ENCODE results near the gene VPS35L. TPM values are rescaled to one million over a fixed set of nuclear protein-coding genes. Genes with fewer than 3 reads are reported as not detected.

Gene VPS35L
- total and polyA plus RNA-seq, 2 experiments from 2014 or later, result 47.5 to 52.8 TPM

DNA sequence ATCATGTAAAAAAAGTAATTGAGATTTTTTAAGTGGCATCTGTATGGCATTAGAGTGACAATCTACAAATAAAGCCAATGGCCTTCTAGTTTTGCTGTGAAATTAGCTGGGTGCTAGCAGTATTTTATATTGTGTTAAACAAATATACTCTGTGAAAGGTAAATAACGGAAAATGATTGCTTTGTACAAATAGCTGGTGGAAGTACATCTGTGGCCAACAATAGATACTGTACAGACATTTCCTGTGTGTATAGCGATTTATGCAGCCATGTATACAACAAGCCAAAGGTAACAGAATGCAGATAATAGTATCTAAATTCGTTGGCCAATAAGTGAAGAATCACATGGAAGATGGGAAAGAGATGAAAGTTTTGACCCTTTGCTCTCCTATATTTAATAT lies 189.2 kb downstream of the VPS35L start:
- H4K20me1 ChIP-seq (ENCODE audit: insufficient read depth, poor library complexity, severe bottlenecking), result no peaks in the 10 kb centered on the region
- no peaks in the 10 kb centered on the region for H3K9me2 ChIP-seq (replicated peaks; ENCODE audit: insufficient read depth)
- no peaks in the 10 kb centered on the region for H3K79me2 ChIP-seq
- no peaks in the 10 kb centered on the region for H3K9me3 ChIP-seq (ENCODE audit: low read depth)
- 61% methylated on average over 3 of the region's 3 CpGs for WGBS (ENCODE audit: low lambda C conversion rate, missing lambda C conversion rate)
- peaks cover 32% of the 10 kb centered on the region for H3K4me1 ChIP-seq (ENCODE audit: insufficient read depth)
- no peak overlapping the region for H3K27ac ChIP-seq
- no peak overlapping the region for H2AFZ ChIP-seq
- TF ChIP-seq, protein P1, sequence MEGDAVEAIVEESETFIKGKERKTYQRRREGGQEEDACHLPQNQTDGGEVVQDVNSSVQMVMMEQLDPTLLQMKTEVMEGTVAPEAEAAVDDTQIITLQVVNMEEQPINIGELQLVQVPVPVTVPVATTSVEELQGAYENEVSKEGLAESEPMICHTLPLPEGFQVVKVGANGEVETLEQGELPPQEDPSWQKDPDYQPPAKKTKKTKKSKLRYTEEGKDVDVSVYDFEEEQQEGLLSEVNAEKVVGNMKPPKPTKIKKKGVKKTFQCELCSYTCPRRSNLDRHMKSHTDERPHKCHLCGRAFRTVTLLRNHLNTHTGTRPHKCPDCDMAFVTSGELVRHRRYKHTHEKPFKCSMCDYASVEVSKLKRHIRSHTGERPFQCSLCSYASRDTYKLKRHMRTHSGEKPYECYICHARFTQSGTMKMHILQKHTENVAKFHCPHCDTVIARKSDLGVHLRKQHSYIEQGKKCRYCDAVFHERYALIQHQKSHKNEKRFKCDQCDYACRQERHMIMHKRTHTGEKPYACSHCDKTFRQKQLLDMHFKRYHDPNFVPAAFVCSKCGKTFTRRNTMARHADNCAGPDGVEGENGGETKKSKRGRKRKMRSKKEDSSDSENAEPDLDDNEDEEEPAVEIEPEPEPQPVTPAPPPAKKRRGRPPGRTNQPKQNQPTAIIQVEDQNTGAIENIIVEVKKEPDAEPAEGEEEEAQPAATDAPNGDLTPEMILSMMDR (IDR thresholded peaks at IDR 0.05; ENCODE audit: poor library complexity), result no peak
- no peak for TF ChIP-seq EZH2 (IDR thresholded peaks at IDR 0.05; ENCODE audit: borderline replicate concordance)
- no peak for TF ChIP-seq EZH2phosphoT487 (IDR thresholded peaks at IDR 0.05; ENCODE audit: low read depth, severe bottlenecking, unreplicated experiment)
- H3K36me3 ChIP-seq (replicated peaks; ENCODE audit: insufficient read depth, low read depth), result no peaks in the 10 kb centered on the region
- H3K4me2 ChIP-seq, result no peak overlapping the region
- no peak for DNase-seq (ENCODE audit: low spot score)
- H3K4me3 ChIP-seq, result no peak overlapping the region
- H3K27me3 ChIP-seq, result no peaks in the 10 kb centered on the region

DNA sequence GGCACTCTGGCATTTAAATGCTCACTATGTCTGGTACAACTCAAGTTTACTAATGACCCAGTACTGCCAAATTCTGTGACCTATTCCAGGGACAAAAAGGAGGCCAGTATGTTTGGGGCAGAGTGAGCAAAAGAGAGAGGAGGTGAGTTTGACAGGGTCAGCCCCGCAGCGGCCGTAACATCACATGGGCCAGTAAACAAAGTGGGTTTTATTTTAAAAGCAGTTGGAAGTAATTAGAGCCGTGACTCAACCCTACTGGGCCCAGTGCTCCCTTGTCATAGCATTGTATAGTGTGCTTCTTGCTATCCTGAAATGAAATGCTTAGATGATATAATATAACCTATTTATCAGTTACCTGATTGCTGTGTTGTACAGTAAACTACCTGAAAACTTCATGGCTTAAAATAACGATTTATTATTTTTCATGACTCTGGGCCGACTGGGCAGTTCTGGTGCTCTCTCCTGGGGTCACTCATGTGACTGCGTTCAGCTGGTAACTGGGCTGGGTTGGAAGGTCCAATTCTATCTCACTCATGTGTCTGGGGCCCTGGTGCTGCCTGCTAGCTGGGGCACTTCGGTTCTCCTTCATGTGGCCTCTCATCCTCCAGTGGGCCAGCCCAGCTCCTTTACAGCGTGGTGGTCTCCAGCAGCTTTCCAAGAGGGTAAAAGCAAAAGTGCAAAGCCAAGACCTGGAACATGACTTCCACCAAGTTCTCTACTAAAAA lies 189.9 kb downstream of the VPS35L start:
- Histone ChIP-seq H3K4me1 (ENCODE audit: insufficient read depth) (peaks cover 32% of the 10 kb centered on the region), H3K79me2 (no peaks in the 10 kb centered on the region), H3K36me3 (replicated peaks; ENCODE audit: insufficient read depth, low read depth) (no peaks in the 10 kb centered on the region), H3K9me2 (replicated peaks; ENCODE audit: insufficient read depth) (no peaks in the 10 kb centered on the region), H2AFZ (no peak overlapping the region), H3K4me2 (no peak overlapping the region), H3K27me3 (no peaks in the 10 kb centered on the region), H4K20me1 (ENCODE audit: insufficient read depth, poor library complexity, severe bottlenecking) (no peaks in the 10 kb centered on the region), H3K4me3 (no peak overlapping the region), H3K27ac (peak overlapping the region; percentile 7), H3K9me3 (ENCODE audit: low read depth) (no peaks in the 10 kb centered on the region)
- TF ChIP-seq, protein P1 (IDR thresholded peaks at IDR 0.05; ENCODE audit: poor library complexity), result no peak
- no peak for TF ChIP-seq EZH2phosphoT487 (IDR thresholded peaks at IDR 0.05; ENCODE audit: low read depth, severe bottlenecking, unreplicated experiment)
- TF ChIP-seq EZH2 (IDR thresholded peaks at IDR 0.05; ENCODE audit: borderline replicate concordance), result no peak
- no peak for DNase-seq (ENCODE audit: low spot score)
- WGBS (ENCODE audit: low lambda C conversion rate, missing lambda C conversion rate), result 66% methylated on average over 9 of the region's 9 CpGs

DNA sequence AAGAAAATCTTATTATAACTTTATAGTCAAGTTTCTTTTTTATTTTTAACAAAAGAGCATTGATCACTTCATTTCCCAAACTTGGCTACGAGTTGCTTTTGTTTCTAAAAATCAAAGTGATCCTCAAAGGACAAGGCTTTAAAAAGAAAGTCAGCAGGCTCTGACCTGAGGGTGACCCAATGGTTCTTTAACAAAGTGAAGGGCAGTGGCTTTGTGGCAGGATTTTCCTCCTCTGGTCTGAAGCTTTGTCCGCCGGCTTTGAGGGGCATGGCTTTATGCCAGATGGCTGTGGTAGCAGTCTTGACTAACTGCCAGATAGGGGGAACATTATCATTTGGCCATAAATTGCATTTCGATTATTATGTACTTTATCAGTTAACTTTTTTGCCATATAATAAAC lies 191.1 kb downstream of the VPS35L start:
- H2AFZ ChIP-seq, result no peak overlapping the region
- no peaks in the 10 kb centered on the region for H4K20me1 ChIP-seq (ENCODE audit: insufficient read depth, poor library complexity, severe bottlenecking)
- H3K9me3 ChIP-seq (ENCODE audit: low read depth), result no peaks in the 10 kb centered on the region
- 80% methylated on average over 4 of the region's 4 CpGs for WGBS (ENCODE audit: low lambda C conversion rate, missing lambda C conversion rate)
- H3K27me3 ChIP-seq, result no peaks in the 10 kb centered on the region
- no peak for DNase-seq (ENCODE audit: low spot score)
- H3K79me2 ChIP-seq, result no peaks in the 10 kb centered on the region
- no peak overlapping the region for H3K4me3 ChIP-seq
- H3K4me2 ChIP-seq, result no peak overlapping the region
- TF ChIP-seq EZH2 (IDR thresholded peaks at IDR 0.05; ENCODE audit: borderline replicate concordance), result no peak
- no peaks in the 10 kb centered on the region for H3K36me3 ChIP-seq (replicated peaks; ENCODE audit: insufficient read depth, low read depth)
- peaks cover 32% of the 10 kb centered on the region for H3K4me1 ChIP-seq (ENCODE audit: insufficient read depth)
- no peak overlapping the region for H3K27ac ChIP-seq
- H3K9me2 ChIP-seq (replicated peaks; ENCODE audit: insufficient read depth), result no peaks in the 10 kb centered on the region

DNA sequence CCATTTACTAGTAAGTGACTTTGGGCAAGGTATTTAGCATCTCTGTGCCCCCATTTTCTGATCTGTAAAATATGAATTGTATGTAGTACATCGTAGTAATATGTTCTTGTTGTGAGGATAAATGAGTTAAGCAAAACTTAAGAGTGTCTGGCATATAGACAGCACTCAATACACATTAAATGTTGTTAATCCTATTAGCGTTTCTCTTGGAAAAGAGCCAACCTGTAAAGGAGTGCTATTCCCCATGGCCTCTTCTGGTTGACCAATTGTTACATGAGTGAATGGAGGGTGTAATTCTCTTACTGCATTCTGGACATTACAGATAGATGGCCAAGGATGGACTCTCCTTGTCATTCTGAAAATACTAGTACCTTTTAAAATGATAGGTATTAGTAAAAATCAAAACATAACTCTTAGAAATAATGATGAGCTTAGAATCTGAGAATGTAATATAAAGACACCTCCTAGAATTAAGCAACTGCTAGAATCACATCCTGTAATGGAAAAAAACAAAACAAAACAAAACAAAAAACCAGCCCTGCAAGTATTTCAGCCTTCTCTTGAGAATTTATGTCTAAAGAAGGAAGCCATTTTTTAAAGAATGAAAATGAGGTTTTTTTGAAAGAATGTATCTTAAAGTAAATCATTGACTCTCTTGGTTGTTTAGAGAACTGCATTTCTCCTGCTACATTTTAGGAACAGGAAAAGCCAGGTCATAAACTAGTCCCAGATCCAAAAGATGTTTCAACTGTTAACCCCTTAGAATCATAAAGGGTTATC lies 193.1 kb downstream of the VPS35L start:
- no peak for DNase-seq (ENCODE audit: low spot score)
- no peaks in the 10 kb centered on the region for H4K20me1 ChIP-seq (ENCODE audit: insufficient read depth, poor library complexity, severe bottlenecking)
- no peak overlapping the region for H3K4me3 ChIP-seq
- H3K9me2 ChIP-seq (replicated peaks; ENCODE audit: insufficient read depth), result no peaks in the 10 kb centered on the region
- no peak overlapping the region for H3K4me2 ChIP-seq
- H3K4me1 ChIP-seq (ENCODE audit: insufficient read depth), result peaks cover 45% of the 10 kb centered on the region
- no peaks in the 10 kb centered on the region for H3K9me3 ChIP-seq (ENCODE audit: low read depth)
- H3K36me3 ChIP-seq (replicated peaks; ENCODE audit: insufficient read depth, low read depth), result no peaks in the 10 kb centered on the region
- H3K79me2 ChIP-seq, result no peaks in the 10 kb centered on the region
- H2AFZ ChIP-seq, result no peak overlapping the region
- 72% methylated on average over 2 of the region's 2 CpGs for WGBS (ENCODE audit: low lambda C conversion rate, missing lambda C conversion rate)
- no peaks in the 10 kb centered on the region for H3K27me3 ChIP-seq
- peak overlapping the region; percentile 1 for H3K27ac ChIP-seq
- TF ChIP-seq EZH2phosphoT487 (IDR thresholded peaks at IDR 0.05; ENCODE audit: low read depth, severe bottlenecking, unreplicated experiment) (no peak), EZH2 (IDR thresholded peaks at IDR 0.05; ENCODE audit: borderline replicate concordance) (no peak)
- TF ChIP-seq, protein P1 (IDR thresholded peaks at IDR 0.05; ENCODE audit: poor library complexity), result no peak

All from hepatocyte (in vitro differentiated cells).